NCI-H1694 treated with DMSO at 0.1 percent for 48 hours (cell line): ENCODE results near the gene FIS1.
"Not testable (repeated sequence)": the region's sequence is repeated elsewhere in the genome, so short reads cannot be mapped to it uniquely, and the experiment has no call there.

Experiments
- DNase-seq: peaks from one replicate; lab custom pipeline; 2025; lab: John Stamatoyannopoulos, UW

FIS1 gene

DNA sequence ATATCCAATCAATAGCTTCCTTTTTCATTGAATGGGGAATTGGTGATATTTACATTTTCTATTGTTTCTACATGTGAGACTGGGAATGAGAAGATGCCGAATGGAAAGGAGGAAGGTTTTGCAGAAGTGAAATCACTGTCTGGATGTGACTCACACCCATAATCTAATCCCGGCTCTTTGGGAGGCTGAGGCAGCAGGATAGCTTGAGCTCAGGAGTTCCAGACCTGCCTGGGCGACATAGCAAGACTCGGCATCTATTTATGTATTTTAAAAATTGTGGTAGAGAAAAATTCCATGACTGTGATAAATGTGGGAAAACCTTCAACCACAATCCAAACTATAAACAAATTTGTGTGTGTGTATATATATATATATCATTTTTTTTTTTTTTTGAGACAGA, 10.9 kb upstream of the FIS1 start:
- no peak for DNase-seq

DNA sequence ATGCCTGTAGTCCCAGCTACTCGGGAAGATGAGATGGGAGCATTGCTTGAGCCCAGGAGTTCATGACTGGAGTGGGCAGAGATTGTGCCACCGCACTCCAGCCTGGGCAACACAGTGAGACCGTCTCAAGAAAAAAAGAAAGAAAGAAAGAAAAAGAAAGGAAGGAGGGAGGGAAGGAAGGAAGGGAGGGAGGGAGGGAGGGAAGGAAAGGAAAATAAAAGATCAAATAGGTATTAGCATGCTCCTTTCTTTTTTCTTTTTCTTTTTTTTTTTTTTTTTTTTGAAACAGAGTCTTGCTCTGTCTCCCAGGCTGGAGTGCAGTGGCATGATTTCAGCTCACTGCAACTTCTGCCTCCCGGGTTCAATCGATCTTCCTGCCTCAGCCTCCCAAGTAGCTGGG, 8.3 kb upstream of the FIS1 start:
- not testable (repeated sequence) for DNase-seq

DNA sequence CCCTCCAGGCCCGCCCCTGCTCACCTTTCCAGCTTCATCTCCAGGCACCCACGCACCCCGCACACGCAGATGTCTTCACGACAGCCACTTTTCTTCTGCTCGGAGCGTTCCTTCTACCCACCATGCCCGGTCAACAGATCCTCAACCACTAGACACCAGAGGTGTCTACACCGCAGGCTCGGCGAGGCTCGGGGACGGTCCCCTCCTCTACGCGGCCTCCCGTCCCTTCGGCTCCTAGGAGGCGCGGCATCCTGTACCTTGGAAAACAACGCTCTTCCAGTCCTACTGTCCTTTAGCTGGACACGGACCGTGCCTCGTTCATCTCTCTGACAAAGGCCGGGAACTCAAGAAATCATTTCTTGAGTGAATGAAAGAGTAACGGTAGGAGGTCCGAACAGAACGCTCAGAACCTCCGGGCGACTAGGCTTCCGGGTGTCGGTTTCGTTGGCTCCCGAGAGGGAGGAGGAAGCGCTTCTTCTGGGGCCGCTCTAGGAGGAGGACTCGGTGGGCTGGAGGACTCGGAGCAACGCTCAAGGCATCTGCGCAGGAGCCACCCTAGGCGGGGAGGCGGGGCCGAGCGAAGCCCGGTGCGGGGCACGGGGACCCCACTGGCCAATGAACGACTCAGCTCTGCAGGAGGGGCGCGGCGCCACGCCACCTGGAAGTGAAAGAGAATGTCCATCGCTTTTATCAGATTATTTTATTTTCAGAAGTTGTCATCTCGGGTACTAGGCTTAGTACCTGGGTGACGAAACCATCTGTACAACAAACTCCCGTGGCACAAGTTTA, 7.2 kb upstream of the FIS1 start:
- DNase-seq, result peak; percentile 94

DNA sequence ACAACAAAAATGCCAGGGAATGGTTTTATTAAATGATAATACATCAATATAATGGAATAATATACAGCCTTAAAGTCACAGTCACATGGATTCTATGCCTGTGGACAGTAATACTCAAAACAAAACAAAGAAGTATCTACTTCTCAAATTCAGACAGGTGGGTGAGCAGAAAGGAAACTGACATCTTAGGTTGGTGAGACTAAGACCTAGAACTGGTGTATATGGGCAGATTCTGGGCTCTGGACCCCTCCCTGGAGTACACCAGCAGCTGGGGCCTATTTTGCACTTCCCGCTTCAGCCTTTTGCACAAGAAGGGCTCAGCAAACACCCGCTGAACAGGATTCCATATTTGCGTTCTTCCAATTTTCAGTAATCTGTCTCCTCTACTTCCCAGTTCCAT, 5.4 kb upstream of the FIS1 start:
- DNase-seq, result no peak

DNA sequence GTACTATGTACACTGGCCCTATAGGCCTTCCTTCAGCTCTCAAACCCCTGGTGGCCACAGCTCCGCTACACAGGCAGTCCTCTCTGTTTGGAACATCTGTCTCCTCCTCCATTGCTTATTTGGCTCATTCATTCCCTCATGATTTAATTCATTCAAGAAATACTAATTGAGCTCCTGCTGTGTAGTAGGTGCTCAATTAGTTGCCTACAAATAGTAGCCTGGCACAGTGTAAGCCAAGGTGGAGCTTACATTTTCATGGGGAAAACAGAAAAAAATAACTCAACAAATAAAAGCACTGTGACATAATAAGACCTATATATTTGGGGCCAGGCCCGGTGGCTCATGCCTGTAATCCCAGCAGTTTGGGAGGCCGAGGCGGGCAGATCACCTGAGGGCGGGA, 3.4 kb upstream of the FIS1 start:
- DNase-seq, result no peak

DNA sequence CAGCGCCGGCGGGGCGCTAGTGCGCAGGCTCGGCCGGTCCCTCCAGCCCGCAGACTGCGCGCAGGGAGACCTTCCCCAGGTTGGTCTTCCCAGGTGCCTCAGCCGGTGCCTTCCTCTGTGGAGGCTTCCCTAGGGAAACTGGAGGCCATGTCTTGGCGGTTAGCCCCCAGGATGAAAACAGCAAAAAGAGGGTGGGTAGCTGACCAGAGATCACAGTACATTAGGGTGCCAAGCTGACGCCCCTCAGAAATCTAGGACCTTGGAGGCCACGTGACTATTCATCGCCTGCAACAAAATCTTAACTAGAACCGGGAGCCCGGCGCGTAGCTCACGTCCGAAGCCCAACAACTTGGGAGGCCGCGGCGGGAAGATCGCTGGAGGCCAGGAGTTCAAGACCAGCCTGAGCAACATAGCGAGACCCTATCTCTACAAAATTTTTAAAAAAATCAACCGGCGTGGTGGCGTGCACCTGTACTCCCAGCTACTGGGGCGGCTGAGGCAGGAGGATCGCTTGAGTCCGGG, 327 bp upstream of the FIS1 start:
- DNase-seq, result no peak

DNA sequence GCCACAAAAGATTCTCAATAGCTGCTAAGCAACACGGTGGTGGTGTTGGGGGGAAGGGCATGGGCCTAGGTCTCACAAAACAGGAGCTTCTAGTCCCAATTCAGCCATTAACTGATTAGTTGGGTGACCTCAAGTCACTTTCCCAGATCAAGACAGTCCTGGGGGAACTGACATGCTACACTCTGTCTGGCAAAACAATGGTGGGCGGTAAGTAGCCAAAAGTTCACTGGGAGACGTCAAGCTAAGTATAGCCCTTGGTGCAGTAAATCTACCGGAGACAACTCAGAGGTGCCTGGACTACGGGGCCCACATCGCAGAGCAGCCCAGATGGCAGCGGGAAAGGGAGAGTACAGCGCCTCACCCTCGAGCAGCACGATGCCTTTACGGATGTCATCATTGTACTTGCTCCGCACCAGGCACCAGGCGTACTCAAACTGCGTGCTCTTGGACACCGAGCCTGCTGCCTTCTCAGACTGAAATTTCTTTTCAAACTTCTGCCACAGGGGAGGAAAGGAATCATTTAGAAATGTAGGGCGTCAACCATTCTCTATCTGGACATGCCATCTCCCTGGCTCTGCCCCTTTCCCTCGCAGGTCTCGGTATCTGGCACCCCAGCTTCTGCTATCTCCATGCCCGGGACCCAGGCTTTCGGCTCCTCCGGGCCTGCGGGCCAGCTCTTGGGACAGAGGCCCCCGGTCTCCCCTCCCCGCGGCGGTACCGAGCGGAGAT, 1.1 kb downstream of the FIS1 start:
- DNase-seq, result no peak

DNA sequence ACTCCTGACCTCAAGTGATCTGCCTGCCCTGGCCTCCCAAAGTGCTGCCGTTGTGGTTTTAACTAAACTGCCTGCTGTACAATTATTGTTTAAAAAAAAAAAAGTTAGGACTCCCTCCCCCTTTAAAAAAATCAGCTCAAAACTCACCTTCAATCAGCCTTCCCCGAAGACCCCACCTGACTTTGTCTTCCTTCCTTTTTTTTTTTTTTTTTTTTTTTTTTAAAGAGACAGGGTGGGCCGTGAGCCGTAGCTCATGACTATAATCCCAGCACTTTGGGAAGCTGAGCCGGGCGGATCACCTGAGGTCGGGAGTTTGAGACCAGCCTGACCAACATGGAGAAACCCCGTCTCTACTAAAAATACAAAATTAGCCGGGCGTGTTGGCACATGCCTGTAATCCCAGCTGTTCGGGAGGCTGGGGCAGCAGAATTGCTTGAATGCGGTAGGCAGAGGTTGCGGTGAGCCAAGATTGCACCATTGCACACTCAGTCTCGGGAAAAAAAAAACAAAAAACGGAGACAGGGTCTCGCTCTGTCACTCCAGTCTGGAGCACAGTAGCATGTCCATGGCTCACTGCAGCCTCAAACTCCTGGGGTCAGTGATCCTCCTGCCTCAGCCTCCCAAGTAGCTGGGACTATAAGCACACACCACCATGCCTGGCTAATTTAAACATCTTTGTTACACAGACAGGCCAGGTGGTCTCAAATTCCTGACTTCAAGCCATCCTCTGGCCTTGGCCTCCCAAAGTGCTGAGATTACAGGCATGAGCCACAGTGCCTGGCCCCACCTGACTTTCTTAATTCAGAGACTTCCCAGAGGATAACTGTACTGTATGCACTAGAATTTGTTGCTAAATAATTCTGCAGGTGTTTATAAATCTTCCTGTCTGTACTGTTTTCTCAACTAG, 3.2 kb downstream of the FIS1 start:
- DNase-seq, result peak; percentile 20

DNA sequence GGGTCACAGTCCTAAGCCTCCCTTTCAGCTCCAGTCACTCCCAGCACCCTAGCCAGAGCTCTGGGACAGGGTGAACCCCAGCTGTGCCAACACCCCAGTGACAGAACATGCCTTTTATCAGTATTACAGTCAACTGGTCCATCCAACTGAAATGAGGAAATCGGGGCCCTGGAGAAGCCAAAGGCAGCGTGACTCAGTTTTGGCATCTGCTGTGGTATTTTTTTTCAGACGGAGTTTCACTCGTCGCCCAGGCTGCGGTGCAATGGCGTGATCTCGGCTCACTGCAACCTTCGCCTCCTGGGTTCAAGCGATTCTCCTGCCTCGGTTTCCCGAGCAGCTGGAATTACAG, 3.9 kb downstream of the FIS1 start:
- no peak for DNase-seq

DNA sequence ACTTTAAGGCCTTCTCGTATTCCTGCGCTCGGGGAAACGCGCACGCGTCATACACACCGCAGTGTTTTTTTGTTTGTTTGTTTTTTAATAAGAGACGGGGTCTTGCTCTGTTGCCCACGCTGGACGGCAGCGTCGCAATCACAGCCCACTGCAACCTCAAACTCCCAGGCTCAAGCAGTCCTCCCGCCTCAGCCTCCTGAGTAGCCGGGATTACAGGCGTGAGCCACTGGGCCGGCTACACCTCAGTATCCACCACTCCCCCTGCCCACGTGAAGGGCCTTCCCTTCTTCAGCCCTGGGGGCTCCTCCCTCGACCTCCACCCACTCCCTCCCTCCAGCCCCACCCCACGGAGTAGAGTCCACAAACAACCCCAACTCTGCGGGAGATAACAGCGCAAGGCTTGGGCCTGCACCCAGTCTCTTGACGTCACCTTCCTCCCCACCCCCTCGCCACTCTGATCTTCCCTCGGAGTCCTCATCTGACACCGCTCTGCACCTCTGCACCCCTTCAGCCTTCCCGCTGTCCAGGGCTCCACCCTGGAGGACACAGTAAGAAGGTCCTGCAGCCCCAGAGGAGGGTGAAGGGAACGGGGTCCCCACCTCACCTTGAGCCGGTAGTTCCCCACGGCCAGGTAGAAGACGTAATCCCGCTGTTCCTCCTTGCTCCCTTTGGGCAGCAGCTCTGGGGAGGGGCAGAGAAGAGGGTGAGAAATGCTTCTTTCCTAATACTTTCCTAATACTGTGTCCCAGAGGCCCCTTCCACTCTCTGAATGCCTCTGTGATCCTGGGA, 4.5 kb downstream of the FIS1 start:
- DNase-seq, result no peak

DNA sequence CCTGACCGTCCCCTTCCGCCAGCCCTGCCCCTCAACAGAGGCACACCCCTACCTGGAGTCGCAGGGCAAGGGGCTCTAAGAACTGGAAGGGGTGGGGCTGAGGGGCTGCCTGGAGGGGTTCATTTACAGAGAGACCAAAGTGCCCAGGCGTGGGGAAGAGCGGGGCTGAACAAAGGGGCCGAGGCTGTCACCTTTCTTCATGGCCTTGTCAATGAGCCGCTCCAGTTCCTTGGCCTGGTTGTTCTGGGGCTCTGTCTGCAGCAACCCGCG, 5.0 kb downstream of the FIS1 start:
- no peak for DNase-seq

DNA sequence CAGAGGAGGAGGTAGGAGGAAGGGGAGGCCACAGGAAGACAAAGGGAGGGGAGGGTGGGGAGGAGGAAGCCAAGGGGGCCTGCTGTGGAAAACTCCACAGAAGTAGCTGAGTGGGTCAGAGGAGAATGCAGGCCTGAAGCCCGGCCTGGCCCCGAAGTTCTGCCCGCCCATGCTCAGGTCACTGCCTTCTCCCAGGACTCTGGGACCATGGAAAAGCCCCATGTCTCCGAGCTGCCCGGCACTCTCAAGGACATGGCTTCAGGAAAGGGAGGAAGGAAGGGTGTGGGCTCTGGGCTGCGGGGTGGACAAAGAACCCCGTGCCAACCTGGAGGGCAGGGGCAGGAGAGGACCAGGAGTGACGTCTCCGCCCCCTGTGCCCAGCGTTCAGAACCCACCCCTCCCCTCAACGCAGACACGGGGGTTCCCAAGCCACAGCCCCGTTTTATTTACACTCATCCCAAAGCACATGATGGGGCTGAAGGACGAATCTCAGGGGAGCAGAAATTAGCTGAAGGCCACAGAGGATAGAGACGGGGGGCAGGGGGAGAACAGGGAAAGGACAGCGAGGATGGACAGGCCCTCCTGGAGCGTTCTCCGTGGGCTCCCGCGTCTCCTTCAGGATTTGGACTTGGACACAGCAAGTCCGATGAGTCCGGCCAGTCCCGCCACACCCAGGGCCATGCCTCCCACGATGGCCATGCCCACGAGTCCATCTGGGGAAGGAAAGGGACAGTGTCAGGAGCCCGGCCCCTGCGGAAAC, 5.5 kb downstream of the FIS1 start:
- DNase-seq, result no peak

DNA sequence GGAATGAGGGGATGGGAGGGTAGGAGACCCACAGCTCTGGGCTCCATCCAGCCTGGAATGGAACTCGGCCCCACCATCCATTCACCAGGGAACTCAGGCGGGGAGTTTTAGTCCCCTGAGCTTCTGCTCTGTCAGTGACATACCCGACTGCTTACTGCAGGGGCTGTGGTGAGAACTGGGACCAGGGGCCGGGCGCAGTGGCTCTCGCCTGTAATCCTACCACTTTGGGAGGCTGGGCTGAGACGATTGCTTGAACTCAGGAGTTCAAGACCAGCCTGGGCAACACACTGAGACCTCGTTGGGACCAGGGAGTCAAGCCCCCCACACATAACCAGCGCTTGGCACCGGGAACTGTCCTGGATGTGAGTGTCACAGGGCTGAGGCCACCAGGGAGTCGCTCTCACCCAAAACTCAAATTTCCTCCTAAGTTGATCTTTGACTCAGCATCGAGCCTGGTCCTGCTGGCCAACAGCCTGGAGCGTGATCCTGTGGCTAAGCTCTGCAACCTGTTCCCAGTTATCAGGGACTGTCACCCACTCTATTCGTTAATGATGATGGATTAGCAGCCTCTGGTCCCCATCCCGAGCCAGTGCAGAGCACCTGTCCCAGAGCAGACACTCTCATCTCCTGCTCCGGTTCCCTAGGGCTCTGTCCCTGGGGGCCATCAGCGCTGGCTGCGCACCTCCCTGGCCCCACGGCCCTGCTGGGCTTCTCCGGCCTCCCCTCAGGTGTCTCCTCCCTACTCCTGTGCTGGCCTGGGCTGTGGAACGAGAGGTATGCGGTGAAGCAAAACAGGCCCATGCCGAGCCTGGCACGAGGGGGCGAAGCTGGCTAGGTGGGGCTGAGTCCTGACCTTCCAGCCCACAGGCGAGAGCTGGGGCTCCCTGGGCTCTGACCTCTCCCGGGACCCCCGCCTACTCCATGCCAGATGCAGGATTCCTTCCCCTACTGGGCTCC, 6.4 kb downstream of the FIS1 start:
- DNase-seq, result no peak

DNA sequence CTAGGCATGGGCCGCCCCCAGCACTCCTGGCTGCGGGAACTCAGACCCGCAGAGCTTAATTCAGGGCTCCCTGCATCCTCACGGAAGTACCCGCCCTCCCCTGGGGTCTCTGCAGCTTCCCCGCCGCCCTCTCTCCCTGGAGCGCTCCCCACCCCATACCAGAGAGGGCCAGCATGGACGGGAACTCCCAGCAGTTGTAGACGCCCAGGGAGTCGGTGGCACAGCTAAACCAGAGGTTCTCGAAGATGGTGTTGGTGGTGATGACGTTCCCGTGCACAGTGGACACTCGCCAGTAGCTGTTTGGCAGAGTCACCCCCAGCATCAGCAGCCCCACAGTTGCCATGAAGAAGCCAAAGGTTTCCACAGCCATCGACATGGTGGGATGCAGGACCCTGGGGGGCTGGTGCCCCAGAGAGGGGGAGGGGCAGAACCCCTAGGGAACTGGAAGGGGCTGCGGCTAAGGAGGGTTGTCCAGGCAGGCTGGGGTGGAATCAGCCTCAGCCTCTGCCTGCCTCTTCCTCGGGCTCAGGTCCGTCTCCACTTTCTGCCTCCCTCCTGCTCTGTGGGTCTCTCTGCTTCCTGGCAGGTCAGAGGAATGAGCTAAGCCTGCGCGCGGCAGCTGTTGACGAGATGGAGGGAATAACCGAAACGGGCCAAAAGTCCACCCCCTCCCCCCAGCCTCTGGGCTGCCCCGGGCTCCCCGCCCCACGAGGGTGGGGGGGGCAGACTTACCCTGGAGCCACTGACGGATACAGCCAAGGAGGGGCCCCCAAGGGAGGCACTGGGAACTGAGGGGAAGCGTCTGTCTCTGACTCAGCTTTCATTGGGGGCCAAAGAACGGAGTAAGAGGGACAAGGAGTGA, 7.4 kb downstream of the FIS1 start, which contains the start of gene CLDN15:
CLDN15 (minus strand) TSS at position 597 of the 862 bp plus-strand sequence; CDS start at position 376, 221 bp downstream.
- DNase-seq, result no peak

DNA sequence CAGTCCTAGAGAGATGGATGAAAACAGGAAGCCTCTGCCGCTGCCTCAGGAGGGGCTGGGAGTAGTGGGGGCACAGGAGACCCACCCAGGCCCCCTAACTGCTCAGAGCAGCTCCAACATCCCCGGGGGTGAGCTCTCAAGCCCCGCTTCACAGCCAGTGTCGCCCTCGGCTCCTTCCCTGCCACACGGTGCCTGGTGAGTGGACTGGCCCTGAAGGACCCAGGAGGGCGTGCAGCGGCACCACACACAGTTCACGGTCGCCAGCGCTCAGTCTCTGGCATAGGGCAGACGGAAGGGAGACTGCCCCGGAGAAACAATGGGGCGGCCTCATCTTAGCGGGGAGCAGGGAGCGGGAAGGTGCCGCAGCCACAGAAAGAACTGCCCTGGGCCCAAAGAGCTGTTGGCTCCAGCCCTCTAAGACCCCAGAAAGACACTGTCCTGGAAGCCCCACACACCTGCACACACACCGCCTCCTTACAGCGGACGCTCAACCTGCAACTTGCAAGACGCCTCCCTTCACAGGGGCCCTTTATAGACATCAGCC, 8.5 kb downstream of the FIS1 start:
- no peak for DNase-seq

DNA sequence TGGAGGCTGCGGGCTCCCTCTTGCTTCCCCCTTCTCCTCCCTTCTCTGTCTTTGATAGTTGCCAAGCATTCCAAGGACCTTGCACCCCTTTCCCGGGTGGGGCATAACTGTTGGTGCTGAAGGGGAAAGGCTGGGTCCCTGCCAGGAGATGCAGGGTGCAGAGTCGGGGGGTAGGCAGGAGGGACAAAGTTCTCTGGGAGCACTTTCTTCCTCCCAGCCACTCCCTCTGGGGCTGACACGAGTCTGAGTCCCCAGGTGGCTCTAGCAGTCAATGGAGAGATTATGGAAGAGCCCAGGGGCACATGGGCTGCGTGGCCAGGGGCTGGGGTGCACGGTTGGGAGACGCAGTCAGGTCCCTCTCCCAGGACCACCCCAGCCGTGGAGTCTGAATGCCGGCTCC, 9.4 kb downstream of the FIS1 start:
- DNase-seq, result no peak

DNA sequence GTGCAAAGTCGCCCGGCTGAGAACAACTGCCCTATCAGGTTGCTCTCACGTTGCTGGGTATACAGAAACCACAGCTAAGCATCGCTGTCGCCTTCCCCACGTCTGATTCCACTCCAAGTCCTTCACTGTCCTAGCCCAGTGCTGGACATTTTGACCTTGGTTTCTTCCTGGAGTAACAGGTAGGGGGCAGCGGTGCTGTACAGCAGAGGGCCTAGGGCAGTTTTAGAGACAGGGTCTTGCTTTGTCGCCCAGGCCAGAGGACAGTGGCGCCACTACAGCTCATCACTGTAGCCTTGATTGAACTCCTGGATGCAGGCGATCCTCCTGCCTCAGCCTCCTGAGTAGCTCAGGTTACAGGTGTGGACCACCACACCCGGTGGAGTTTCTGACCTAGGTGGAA, 9.8 kb downstream of the FIS1 start:
- DNase-seq, result no peak

DNA sequence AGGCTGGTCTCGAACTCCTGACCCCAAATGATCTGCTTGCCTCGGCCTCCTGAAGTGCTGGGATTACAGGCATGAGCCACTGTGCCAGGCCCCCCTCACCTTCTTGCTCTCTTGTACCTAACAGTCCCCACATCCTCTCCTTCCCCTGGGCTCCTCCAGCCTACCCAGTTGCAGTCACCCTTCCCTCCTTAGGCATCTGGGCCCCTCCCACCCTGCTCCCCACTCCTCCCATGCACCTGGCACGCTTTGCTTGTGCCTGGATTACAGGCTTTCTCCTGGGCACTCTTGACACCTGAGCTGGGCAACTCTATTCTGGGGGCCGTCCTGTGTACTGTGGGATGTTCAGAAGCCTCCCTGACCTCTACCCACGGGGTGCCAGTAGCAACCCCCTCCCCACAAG, 10.2 kb downstream of the FIS1 start:
- no peak for DNase-seq
